ENCODE results near the gene TDRD12.

DNA sequence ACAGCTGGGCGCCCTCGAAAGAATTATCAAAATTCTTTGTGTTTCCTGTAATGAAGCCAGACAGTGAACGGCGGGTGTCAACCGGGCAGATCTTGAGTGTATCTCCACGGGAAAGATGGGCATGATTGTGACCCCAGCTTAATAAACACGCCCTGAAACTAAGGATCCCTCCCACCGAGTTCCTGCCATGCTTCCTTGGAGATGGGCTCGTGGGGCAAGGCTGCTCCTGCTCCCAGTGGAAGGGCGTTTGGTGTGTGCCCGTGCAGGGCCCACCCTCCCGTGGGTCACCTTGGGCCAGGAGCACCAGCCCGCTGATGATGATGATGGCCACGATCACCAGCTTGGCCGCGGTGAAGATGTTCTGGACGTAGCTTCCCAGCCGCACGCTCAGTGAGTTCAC, 142.6 kb downstream of the TDRD12 start:
- TF ChIP-seq, protein P1, sequence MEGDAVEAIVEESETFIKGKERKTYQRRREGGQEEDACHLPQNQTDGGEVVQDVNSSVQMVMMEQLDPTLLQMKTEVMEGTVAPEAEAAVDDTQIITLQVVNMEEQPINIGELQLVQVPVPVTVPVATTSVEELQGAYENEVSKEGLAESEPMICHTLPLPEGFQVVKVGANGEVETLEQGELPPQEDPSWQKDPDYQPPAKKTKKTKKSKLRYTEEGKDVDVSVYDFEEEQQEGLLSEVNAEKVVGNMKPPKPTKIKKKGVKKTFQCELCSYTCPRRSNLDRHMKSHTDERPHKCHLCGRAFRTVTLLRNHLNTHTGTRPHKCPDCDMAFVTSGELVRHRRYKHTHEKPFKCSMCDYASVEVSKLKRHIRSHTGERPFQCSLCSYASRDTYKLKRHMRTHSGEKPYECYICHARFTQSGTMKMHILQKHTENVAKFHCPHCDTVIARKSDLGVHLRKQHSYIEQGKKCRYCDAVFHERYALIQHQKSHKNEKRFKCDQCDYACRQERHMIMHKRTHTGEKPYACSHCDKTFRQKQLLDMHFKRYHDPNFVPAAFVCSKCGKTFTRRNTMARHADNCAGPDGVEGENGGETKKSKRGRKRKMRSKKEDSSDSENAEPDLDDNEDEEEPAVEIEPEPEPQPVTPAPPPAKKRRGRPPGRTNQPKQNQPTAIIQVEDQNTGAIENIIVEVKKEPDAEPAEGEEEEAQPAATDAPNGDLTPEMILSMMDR (IDR thresholded peaks at IDR 0.05): no peak
- TF ChIP-seq POLR2A (IDR thresholded peaks at IDR 0.05): no peak
- no peak for TF ChIP-seq EP300 (IDR thresholded peaks at IDR 0.05)
